Astrocyte of the spinal cord (primary cell): Measurements from ENCODE around the gene UFC1.

Experiments used
- DNase-seq: peaks from one replicate; pipeline ENCODE4 v3.0.0; 2011; ENCODE audit warnings: low read depth, low spot score
- H3K4me3 ChIP-seq: 2 replicates; pipeline ENCODE4 v1.5.1; 2011; ENCODE audit warnings: low read depth, mild to moderate bottlenecking, low read length, moderate library complexity
- in situ Hi-C: cut with HindIII; loops from 2 replicates; pipeline ENCODE4 v1.10.0; 2017; ENCODE audit warnings: low sequenced_read_pairs
- TF ChIP-seq, protein P1 (sequence below): IDR thresholded peaks from 2 replicates; pipeline ENCODE4 v1.5.1; 2012; ENCODE audit warnings: low read depth, mild to moderate bottlenecking, low read length, inconsistent platforms

Gene UFC1

GRCh38 chr1:161132410-161133219 is 21.2 kb upstream of the UFC1 start, which contains the start of gene DEDD:
TSS of gene DEDD (minus strand) at chr1:161132667. CDS start at chr1:161124462, 8,205 bp downstream.
- H3K4me3 ChIP-seq = peak within 1 kb of the TSS; percentile 86
- in situ Hi-C loops = loop anchor here (25.0 kb wide), 1 partner anchor 95 kb away; the partner anchor contains the start of genes TSTD1 and USF1

DNA sequence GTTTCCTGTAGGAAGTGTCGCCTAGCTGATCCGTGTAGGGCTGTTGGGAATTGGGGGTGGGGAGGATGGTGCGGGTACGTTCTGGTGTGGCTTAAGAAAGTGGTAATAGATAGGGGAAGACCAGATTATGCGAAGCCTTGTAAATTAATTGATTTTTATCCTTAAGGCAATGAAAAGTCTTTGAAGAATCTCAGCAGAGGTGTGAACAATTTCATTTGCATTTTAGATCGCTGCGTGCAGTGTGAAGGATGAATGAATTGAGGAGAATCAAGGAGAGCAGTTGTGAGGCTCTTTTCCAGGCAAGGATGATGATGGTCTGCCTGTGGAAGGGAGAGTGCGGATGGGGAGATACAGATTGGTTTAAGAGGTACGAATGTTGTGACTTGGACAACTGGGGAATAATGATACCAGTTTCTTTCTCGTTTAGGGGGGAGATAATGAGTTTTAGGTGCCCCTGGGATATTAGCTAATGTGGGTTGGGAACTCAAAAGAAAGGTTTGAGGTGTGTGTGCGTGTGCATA is 20.5 kb upstream of the UFC1 start:
- TF ChIP-seq, protein P1, sequence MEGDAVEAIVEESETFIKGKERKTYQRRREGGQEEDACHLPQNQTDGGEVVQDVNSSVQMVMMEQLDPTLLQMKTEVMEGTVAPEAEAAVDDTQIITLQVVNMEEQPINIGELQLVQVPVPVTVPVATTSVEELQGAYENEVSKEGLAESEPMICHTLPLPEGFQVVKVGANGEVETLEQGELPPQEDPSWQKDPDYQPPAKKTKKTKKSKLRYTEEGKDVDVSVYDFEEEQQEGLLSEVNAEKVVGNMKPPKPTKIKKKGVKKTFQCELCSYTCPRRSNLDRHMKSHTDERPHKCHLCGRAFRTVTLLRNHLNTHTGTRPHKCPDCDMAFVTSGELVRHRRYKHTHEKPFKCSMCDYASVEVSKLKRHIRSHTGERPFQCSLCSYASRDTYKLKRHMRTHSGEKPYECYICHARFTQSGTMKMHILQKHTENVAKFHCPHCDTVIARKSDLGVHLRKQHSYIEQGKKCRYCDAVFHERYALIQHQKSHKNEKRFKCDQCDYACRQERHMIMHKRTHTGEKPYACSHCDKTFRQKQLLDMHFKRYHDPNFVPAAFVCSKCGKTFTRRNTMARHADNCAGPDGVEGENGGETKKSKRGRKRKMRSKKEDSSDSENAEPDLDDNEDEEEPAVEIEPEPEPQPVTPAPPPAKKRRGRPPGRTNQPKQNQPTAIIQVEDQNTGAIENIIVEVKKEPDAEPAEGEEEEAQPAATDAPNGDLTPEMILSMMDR = no peak
- no peak for DNase-seq
- in situ Hi-C loops = loop anchor here (25.0 kb wide), 1 partner anchor 96 kb away; the partner anchor contains the start of genes TSTD1 and USF1
- H3K4me3 ChIP-seq = peak overlapping the region; percentile 86

More at GRCh38 chr1:161132410-161133219, 21.2 kb upstream of the UFC1 start, which contains the start of gene DEDD:
- TF ChIP-seq, protein P1 = no peak
- peak; percentile 97 for DNase-seq

DNA sequence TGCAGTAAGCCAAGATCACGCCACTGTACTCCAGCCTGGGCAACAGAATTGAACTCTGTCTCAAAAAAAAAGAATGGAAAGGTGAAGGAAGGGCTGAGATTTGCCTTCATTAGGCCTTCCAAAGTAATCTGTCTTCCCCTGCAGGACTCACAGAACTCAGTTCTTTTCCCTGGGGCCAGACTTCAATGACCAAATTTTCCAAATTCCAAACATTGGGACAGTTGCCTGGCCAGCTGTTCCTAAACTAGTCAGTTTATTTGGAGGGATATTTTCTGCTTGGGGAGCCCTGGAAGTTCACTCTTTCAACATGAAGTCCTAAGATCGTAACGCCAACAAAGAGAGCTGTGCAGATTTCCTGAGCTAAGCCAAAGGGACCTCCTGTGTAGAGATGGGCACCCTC is 15.9 kb upstream of the UFC1 start:
- H3K4me3 ChIP-seq = no peak overlapping the region
- in situ Hi-C loops = loop anchor here (25.0 kb wide), 1 partner anchor 101 kb away; the partner anchor contains the start of genes TSTD1 and USF1
- DNase-seq = no peak
- TF ChIP-seq, protein P1 = no peak

DNA sequence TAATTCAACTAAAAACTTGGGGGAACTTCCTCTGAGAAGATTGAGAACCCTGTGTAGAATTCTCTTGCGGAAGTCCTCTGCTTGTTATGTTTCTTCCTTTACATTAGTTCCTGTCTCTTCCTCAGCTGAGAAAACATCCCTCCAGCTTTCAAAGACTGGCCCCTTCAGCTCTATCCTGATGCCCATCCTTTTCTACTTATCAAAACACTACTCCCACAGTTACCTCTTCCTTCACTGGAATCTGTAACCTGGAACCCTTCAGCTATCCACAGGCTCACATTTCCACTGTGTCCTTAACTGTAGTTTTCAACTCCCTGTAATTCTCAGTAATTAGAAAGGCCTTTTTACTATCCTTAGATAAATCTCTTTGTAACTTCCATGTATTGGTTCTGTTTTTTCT is 15.3 kb upstream of the UFC1 start:
- TF ChIP-seq, protein P1 = no peak
- H3K4me3 ChIP-seq = no peak overlapping the region
- in situ Hi-C loops = loop anchor here (25.0 kb wide), 1 partner anchor 101 kb away; the partner anchor contains the start of genes TSTD1 and USF1
- DNase-seq = no peak

- no peak overlapping the region for H3K4me3 ChIP-seq
- TF ChIP-seq, protein P1 = peak; percentile 54
- peak; percentile 53 for DNase-seq
- in situ Hi-C loops = loop anchor here (25.0 kb wide), 1 partner anchor 102 kb away; the partner anchor contains the start of genes TSTD1 and USF1
These were observed 14.0 kb upstream of the UFC1 start for GRCh38 chr1:161139766-161140165.

- no peak overlapping the region for H3K4me3 ChIP-seq
- in situ Hi-C loops = loop anchor here (25.0 kb wide), 1 partner anchor 104 kb away; the partner anchor contains the start of genes TSTD1 and USF1
- DNase-seq = no peak
- TF ChIP-seq, protein P1 = no peak
These were observed 12.9 kb upstream of the UFC1 start for GRCh38 chr1:161140755-161141400.
